Measurements from ENCODE around the gene KRTAP4-6. TPM values are rescaled to one million over a fixed set of nuclear protein-coding genes. Genes with fewer than 3 reads are reported as not detected.
"Not testable (repeated sequence)": the region's sequence is repeated elsewhere in the genome, so short reads cannot be mapped to it uniquely, and the experiment has no call there.

The KRTAP4-6 gene
- total and polyA plus RNA-seq, 2 of the 8 experiments (the other 6 are each of a cell fraction or from before 2014, with no cell fraction given) = not detected

GRCh38 chr17:41160648-41161047 is 20.3 kb upstream of the KRTAP4-6 start, which contains the start of gene KRTAP4-4 (continued):
- TF ChIP-seq EP300 (IDR thresholded peaks at IDR 0.05; ENCODE audit: borderline replicate concordance in 1 of 2, low read depth in 2 of 2, low read length in 2 of 2) = no peak
- no peak for TF ChIP-seq JUND (IDR thresholded peaks at IDR 0.05; ENCODE audit: low read length)
- TF ChIP-seq TAF1 (IDR thresholded peaks at IDR 0.05; ENCODE audit: low read depth, low read length) = no peak
- TF ChIP-seq CTBP2 (IDR thresholded peaks at IDR 0.05; ENCODE audit: borderline replicate concordance, insufficient read depth, insufficient read length, low read length) = no peak
- TF ChIP-seq POLR2AphosphoS5 (IDR thresholded peaks at IDR 0.05; ENCODE audit: low read depth, low read length) = no peak
- TF ChIP-seq CTCF (IDR thresholded peaks at IDR 0.05; ENCODE audit: control extremely low read depth in 1 of 3, insufficient read depth in 1 of 3, low read depth in 1 of 3, low read length in 3 of 3) = no peak

- H2BK120ac ChIP-seq (replicated peaks; ENCODE audit: low read depth, low read length); H3K56ac ChIP-seq (replicated peaks; ENCODE audit: insufficient read length, low read depth, low read length); H3K36me3 ChIP-seq (ENCODE audit: control insufficient read depth in 2 of 4, insufficient read depth in 4 of 4, low read length in 3 of 4); H3K23me2 ChIP-seq (ENCODE audit: low read depth, low read length); H3K4ac ChIP-seq (replicated peaks; ENCODE audit: insufficient read length, low read depth, low read length); H3K27me3 ChIP-seq (replicated peaks in 1 of 4; ENCODE audit: control insufficient read depth in 3 of 4, extremely low read depth in 1 of 4, insufficient read depth in 3 of 4, low read length in 3 of 4); H4K5ac ChIP-seq (ENCODE audit: insufficient read length, low read depth, low read length); H3K18ac ChIP-seq (ENCODE audit: extremely low read depth, low read length); H2AFZ ChIP-seq (ENCODE audit: low read length); H2BK15ac ChIP-seq (ENCODE audit: low read length); H3K79me1 ChIP-seq (ENCODE audit: low read depth, low read length); H3K9me3 ChIP-seq (ENCODE audit: insufficient read depth in 2 of 2, low read depth in 1 of 2, low read length in 1 of 2); H3K79me2 ChIP-seq (ENCODE audit: control insufficient read depth in 1 of 2, insufficient read depth in 2 of 2, low read length in 2 of 2); H3K4me3 ChIP-seq (ENCODE audit: extremely low read depth in 1 of 4, insufficient read depth in 2 of 4, low read depth in 3 of 4, low read length in 4 of 4); H3K4me2 ChIP-seq (ENCODE audit: insufficient read depth in 1 of 2, low read depth in 2 of 2, low read length in 2 of 2); H2AK5ac ChIP-seq (ENCODE audit: low read depth, low read length); POLR2A ChIA-PET (ENCODE audit: partially characterized antibody); FAIRE-seq; H2BK5ac ChIP-seq (ENCODE audit: low read depth, low read length); H4K20me1 ChIP-seq (replicated peaks in 1 of 2; ENCODE audit: control insufficient read depth in 1 of 2, insufficient read depth in 2 of 2, low read length in 2 of 2); H3K9ac ChIP-seq (replicated peaks in 1 of 4; ENCODE audit: extremely low read depth in 1 of 4, low read depth in 3 of 4, low read length in 3 of 4); H2BK12ac ChIP-seq (ENCODE audit: low read depth, low read length); H4K91ac ChIP-seq (replicated peaks; ENCODE audit: insufficient read length, low read length); H3K14ac ChIP-seq (ENCODE audit: insufficient read length); H4K8ac ChIP-seq (ENCODE audit: extremely low read depth, insufficient read depth, low read length); H3K27ac ChIP-seq (ENCODE audit: low read depth, low read length); H3K23ac ChIP-seq (ENCODE audit: insufficient read length); H3K4me1 ChIP-seq (replicated peaks in 1 of 4; ENCODE audit: control insufficient read depth in 3 of 4, insufficient read depth in 4 of 4, low read length in 3 of 4); H2BK20ac ChIP-seq (ENCODE audit: low read length); DNase-seq (ENCODE audit: low read depth in 1 of 2, low spot score in 2 of 2): not testable (repeated sequence)
- WGBS, 2 experiments (ENCODE audit: extremely low coverage in 1 of 2, insufficient coverage in 1 of 2, insufficient read length in 1 of 2, insufficient replicate concordance in 2 of 2, low coverage in 1 of 2, low lambda C conversion rate in 2 of 2, missing lambda C conversion rate in 1 of 2) = 94% methylated on average over 3 of the region's 3 CpGs; no CpG with 5 or more reads in 1 of the 2 experiments
- CTCF ChIA-PET (ENCODE audit: partially characterized antibody) = interaction anchor here (1.2 kb wide), 1 partner anchor 29 kb away, joined by 3 read pairs; no protein-coding TSS in a partner anchor
These were observed 19.8 kb upstream of the KRTAP4-6 start for GRCh38 chr17:41160190-41160589.

Data from H1 (cell line).